ENCODE measurements around the gene SRRM5. TPM values are rescaled to one million over a fixed set of nuclear protein-coding genes. Genes with fewer than 3 reads are reported as not detected.

The SRRM5 gene
- total RNA-seq, 1 experiment from 2014 or later, result 1.0 TPM

- peaks cover 5% of the 10 kb centered on the region for H3K36me3 Mint-ChIP-seq (ENCODE audit: insufficient read depth, unreplicated experiment)
- no peak overlapping the region for H3K27ac Mint-ChIP-seq (ENCODE audit: unreplicated experiment)
- intact Hi-C loops (cut with micrococcal nuclease; ENCODE audit: unreplicated experiment), result loop anchor here (10.0 kb wide), 2 partner anchors 123 to 213 kb away; partner anchors contain the start of gene ZNF575
- no TSS peak for BruUV-seq (replicated peaks)
- H3K4me1 Mint-ChIP-seq (ENCODE audit: low read depth, unreplicated experiment), result no peaks in the 10 kb centered on the region
- no peak overlapping the region for H3K4me3 Mint-ChIP-seq (ENCODE audit: unreplicated experiment)
- Histone ChIP-seq H3K9me3 (no peaks in the 10 kb centered on the region), H3K4me3 (ENCODE audit: low read depth, low read length) (no peak overlapping the region), H3K36me3 (ENCODE audit: control insufficient read depth, insufficient read depth, low read length) (no peaks in the 10 kb centered on the region), H3K4me1 (no peaks in the 10 kb centered on the region), H3K27me3 (replicated peaks; ENCODE audit: control insufficient read depth, insufficient read depth, low read length) (no peaks in the 10 kb centered on the region)
- CTCF ChIA-PET, result no interaction called here
- H3K9me3 Mint-ChIP-seq (ENCODE audit: unreplicated experiment), result peaks cover 20% of the 10 kb centered on the region
- TF ChIP-seq, protein P1, sequence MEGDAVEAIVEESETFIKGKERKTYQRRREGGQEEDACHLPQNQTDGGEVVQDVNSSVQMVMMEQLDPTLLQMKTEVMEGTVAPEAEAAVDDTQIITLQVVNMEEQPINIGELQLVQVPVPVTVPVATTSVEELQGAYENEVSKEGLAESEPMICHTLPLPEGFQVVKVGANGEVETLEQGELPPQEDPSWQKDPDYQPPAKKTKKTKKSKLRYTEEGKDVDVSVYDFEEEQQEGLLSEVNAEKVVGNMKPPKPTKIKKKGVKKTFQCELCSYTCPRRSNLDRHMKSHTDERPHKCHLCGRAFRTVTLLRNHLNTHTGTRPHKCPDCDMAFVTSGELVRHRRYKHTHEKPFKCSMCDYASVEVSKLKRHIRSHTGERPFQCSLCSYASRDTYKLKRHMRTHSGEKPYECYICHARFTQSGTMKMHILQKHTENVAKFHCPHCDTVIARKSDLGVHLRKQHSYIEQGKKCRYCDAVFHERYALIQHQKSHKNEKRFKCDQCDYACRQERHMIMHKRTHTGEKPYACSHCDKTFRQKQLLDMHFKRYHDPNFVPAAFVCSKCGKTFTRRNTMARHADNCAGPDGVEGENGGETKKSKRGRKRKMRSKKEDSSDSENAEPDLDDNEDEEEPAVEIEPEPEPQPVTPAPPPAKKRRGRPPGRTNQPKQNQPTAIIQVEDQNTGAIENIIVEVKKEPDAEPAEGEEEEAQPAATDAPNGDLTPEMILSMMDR (IDR thresholded peaks at IDR 0.05; ENCODE audit: insufficient read depth in 1 of 2, low read depth in 1 of 2, low read length in 1 of 2, severe bottlenecking in 1 of 2, unreplicated experiment in 1 of 2), result no peak
- H3K27me3 Mint-ChIP-seq (ENCODE audit: insufficient read depth, unreplicated experiment), result no peaks in the 10 kb centered on the region
- DNase-seq, result no peak
- POLR2A ChIA-PET, result no interaction called here
Observed at GRCh38 chr19:43658001-43658400, 46.1 kb downstream of the SRRM5 start.

- BruUV-seq (replicated peaks), result no TSS peak
- H3K4me1 ChIP-seq, result no peaks in the 10 kb centered on the region
- no peak overlapping the region for H3K4me3 Mint-ChIP-seq (ENCODE audit: unreplicated experiment)
- intact Hi-C loops (cut with micrococcal nuclease; ENCODE audit: unreplicated experiment), result loop anchor here (10.0 kb wide), 2 partner anchors 124 to 214 kb away; partner anchors contain the start of gene ZNF575
- H3K9me3 Mint-ChIP-seq (ENCODE audit: unreplicated experiment), result peaks cover 20% of the 10 kb centered on the region
- DNase-seq, result no peak
- ChIA-PET CTCF (interaction anchor here (1.9 kb wide), 1 partner anchor 10 kb away, joined by 5 read pairs; no protein-coding TSS in a partner anchor), POLR2A (no interaction called here)
- peaks cover 5% of the 10 kb centered on the region for H3K36me3 Mint-ChIP-seq (ENCODE audit: insufficient read depth, unreplicated experiment)
- TF ChIP-seq, protein P1 (IDR thresholded peaks at IDR 0.05; ENCODE audit: insufficient read depth in 1 of 2, low read depth in 1 of 2, low read length in 1 of 2, severe bottlenecking in 1 of 2, unreplicated experiment in 1 of 2), result no peak
- H3K9me3 ChIP-seq, result no peaks in the 10 kb centered on the region
- no peak overlapping the region for H3K27ac Mint-ChIP-seq (ENCODE audit: unreplicated experiment)
- H3K36me3 ChIP-seq (ENCODE audit: control insufficient read depth, insufficient read depth, low read length), result no peaks in the 10 kb centered on the region
- H3K27me3 ChIP-seq (replicated peaks; ENCODE audit: control insufficient read depth, insufficient read depth, low read length), result no peaks in the 10 kb centered on the region
- H3K4me1 Mint-ChIP-seq (ENCODE audit: low read depth, unreplicated experiment), result no peaks in the 10 kb centered on the region
- no peak overlapping the region for H3K4me3 ChIP-seq (ENCODE audit: low read depth, low read length)
- no peaks in the 10 kb centered on the region for H3K27me3 Mint-ChIP-seq (ENCODE audit: insufficient read depth, unreplicated experiment)
Observed at GRCh38 chr19:43658494-43658893, 46.6 kb downstream of the SRRM5 start.

DNA sequence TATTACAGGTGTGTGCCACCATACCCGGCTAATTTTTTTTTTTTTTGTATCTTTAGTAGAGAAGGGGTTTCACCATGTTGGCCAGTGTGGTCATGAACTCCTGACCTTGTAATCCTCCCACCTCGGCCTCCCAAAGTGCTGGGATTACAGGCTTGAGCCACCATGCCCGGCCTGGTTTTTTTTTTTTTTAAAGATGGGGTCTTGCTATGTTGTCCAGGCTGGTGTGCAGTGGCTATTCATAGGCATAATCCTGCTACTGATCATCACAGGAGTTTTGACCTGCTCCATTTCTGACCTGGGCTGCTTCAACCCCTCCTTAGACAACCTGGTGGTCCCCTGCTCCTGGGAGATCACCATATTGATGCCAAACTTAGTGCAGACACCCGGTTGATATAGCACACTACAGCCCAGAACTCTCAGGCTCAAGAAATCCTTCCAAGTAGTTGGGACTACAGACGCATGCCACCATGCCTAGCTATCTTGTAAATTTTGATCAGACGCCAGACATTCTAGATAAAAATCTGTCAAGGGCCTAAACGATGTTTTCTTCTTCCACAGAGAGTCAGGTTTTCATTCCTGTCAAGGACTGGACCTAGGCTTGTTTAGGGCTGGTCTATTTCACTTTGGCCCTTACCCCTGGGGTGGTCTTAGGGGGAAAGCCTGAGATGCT is 48.5 kb downstream of the SRRM5 start:
- H3K27ac Mint-ChIP-seq (ENCODE audit: unreplicated experiment), result no peak overlapping the region
- no peaks in the 10 kb centered on the region for H3K4me1 ChIP-seq
- H3K4me1 Mint-ChIP-seq (ENCODE audit: low read depth, unreplicated experiment), result no peaks in the 10 kb centered on the region
- BruUV-seq (replicated peaks), result no TSS peak
- H3K9me3 ChIP-seq, result no peaks in the 10 kb centered on the region
- DNase-seq, result no peak
- CTCF ChIA-PET, result no interaction called here
- no peaks in the 10 kb centered on the region for H3K36me3 ChIP-seq (ENCODE audit: control insufficient read depth, insufficient read depth, low read length)
- TF ChIP-seq, protein P1 (IDR thresholded peaks at IDR 0.05; ENCODE audit: insufficient read depth in 1 of 2, low read depth in 1 of 2, low read length in 1 of 2, severe bottlenecking in 1 of 2, unreplicated experiment in 1 of 2), result no peak
- intact Hi-C loops (cut with micrococcal nuclease; ENCODE audit: unreplicated experiment), result loop anchor here (10.0 kb wide), 1 partner anchor 124 kb away; the partner anchor contains the start of gene KCNN4
- H3K27me3 ChIP-seq (replicated peaks; ENCODE audit: control insufficient read depth, insufficient read depth, low read length), result no peaks in the 10 kb centered on the region
- H3K4me3 Mint-ChIP-seq (ENCODE audit: unreplicated experiment), result no peak overlapping the region
- peaks cover under 1% of the 10 kb centered on the region for H3K36me3 Mint-ChIP-seq (ENCODE audit: insufficient read depth, unreplicated experiment)
- no peaks in the 10 kb centered on the region for H3K27me3 Mint-ChIP-seq (ENCODE audit: insufficient read depth, unreplicated experiment)
- peaks cover 20% of the 10 kb centered on the region for H3K9me3 Mint-ChIP-seq (ENCODE audit: unreplicated experiment)
- H3K4me3 ChIP-seq (ENCODE audit: low read depth, low read length), result no peak overlapping the region
- POLR2A ChIA-PET, result no interaction called here

Data from Caco-2 (cell line).